Stimulated activated CD8-positive, alpha-beta memory T cell treated with anti-CD3 and anti-CD28 coated beads, Interleukin-7, amount 100 ng/mL, for 4 hours (primary cell): Measurements from ENCODE around the gene MAML1.

Source experiments
- DNase-seq, 2 donors: peaks; one replicate each; pipeline ENCODE4 v3.0.0-alpha.2; 2020; ENCODE audit warnings: low read depth in 2 of 2

MAML1 gene

DNA sequence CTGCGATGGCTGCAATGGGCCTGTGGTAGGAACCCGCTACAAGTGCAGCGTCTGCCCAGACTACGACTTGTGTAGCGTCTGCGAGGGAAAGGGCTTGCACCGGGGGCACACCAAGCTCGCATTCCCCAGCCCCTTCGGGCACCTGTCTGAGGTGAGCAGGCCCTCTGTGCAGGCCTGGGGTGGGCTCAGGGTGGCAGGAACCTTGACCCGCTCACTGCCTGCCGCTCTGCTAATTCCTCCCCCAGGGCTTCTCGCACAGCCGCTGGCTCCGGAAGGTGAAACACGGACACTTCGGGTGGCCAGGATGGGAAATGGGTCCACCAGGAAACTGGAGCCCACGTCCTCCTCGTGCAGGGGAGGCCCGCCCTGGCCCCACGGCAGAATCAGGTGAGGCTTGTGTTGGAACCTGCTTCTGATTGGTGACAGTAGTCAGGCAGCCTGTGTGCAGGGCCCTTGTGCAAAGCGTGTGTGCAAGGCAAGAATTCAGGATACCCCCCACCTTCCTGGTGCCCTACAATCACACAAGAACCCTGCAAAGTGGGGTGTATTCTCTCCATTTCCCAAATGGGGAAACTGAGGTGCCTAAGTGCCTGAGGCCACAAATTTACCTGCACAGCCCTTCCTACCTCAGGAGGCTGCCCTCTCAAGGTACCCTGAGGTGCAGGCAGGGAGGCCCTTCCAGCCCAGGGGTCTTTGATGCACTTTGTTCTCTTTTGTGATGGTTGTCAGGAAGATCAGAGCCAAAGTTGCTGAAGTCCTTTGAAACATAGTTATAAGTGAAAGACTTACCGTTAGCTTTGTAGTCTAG is 91.5 kb downstream of the MAML1 start:
- DNase-seq = no peak

DNA sequence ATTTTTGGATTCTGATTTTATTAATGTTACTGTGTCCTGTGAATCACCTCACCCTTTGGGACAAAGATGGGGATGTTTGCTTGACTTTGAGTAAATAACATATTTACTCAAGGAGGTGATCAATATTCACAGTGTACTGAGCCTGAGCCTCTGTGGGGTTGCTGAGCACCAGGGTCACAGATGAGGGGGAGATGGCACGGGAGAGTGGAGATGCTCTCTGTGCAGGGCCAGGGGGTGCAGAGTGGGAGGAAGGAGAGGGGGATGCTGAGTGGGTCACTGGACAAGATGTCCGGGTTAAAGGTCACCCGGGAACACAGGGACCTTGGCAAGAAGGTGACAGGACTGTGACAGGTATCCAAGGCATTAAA is 92.1 kb downstream of the MAML1 start:
- no peak for DNase-seq

DNA sequence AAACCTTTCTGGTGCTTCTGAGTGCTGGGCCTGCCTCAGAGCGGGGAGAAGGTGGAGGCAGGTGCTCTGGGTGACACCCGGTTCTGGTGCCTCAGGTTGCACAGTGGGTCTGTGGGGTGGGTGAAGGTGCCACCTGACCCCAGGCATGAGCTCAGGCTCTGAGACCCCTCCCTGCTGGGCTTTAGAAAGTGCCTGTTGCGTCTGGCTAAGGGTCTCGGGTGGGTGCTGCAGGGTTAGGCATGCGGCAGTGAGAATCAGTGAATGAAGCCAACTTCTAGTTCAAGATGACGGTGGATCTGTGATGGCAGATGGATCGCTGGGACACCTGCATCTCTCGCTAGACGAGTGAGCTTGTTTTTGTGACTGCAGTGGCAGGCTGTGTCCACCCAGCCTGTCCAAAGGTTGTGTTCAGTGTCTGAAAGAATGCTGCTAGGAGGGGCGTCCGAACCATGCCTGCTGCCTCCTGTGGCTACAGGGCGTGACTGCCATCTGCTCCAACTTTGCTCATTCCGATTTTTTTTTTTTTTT is 93.1 kb downstream of the MAML1 start:
- DNase-seq = no peak
